Thymus (tissue), 11 donors: ENCODE data around the gene FBXW5. TPM values are rescaled to one million over a fixed set of nuclear protein-coding genes. Genes with fewer than 3 reads are reported as not detected.

ENCODE experiments used
- DNase-seq, 9 donors: peaks; one replicate each; pipeline ENCODE4 v3.0.0-alpha.2; 2013; ENCODE audit warnings: low spot score in 9 of 9, low read depth in 6 of 9, missing footprints in 1 of 9
- H3K27ac ChIP-seq, 2 donors: one replicate each; pipeline ENCODE4 v1.5.1; 2013; ENCODE audit warnings: control low read depth in 1 of 2, low read depth in 1 of 2, low read length in 1 of 2, mild to moderate bottlenecking in 1 of 2, moderate library complexity in 1 of 2
- H3K27me3 ChIP-seq, 2 donors: one replicate each; pipeline ENCODE4 v1.5.1; 2013; ENCODE audit warnings: low read length in 1 of 2; ENCODE audit not compliant: control insufficient read depth in 2 of 2, insufficient read depth in 1 of 2
- H3K36me3 ChIP-seq, 2 donors: one replicate each; pipeline ENCODE4 v1.5.1; 2013; ENCODE audit warnings: low read length in 1 of 2, mild to moderate bottlenecking in 1 of 2, moderate library complexity in 1 of 2; ENCODE audit not compliant: control insufficient read depth in 2 of 2, insufficient read depth in 2 of 2
- H3K4me1 ChIP-seq, 2 donors: one replicate each; pipeline ENCODE4 v1.5.1; 2013; ENCODE audit warnings: low read length in 2 of 2; ENCODE audit not compliant: control insufficient read depth in 2 of 2, insufficient read depth in 2 of 2
- H3K4me3 ChIP-seq, 2 donors: one replicate each; pipeline ENCODE4 v1.5.1; 2013; ENCODE audit warnings: low read length in 2 of 2, control low read depth in 1 of 2, mild to moderate bottlenecking in 1 of 2
- H3K9me3 ChIP-seq, 2 donors: one replicate each; pipeline ENCODE4 v1.5.1; 2013; ENCODE audit warnings: low read length in 1 of 2, mild to moderate bottlenecking in 1 of 2; ENCODE audit not compliant: control insufficient read depth in 2 of 2, insufficient read depth in 1 of 2
- WGBS: extraction: QIAGEN DNeasy Blood & Tissue Kit; methylation state at CpG from one replicate; pipeline ENCODE4 v1.1.7; 2013; 5-methylcytosine and 5-hydroxymethylcytosine counted together
- polyA plus RNA-seq: library from polyadenylated mRNA; stranded (reverse); fragments of 200-250 nt; gene quantifications from one replicate; pipeline ENCODE4 v1.2.3, GENCODE V29; 2013
- total RNA-seq: library from RNA; stranded (reverse); fragments of 120-200 nt; gene quantifications from one replicate; pipeline ENCODE4 v1.2.4, GENCODE V29; 2013
- donor health status: healthy.

FBXW5 gene
- total and polyA plus RNA-seq, 2 donors, result 101 to 162 TPM

DNA sequence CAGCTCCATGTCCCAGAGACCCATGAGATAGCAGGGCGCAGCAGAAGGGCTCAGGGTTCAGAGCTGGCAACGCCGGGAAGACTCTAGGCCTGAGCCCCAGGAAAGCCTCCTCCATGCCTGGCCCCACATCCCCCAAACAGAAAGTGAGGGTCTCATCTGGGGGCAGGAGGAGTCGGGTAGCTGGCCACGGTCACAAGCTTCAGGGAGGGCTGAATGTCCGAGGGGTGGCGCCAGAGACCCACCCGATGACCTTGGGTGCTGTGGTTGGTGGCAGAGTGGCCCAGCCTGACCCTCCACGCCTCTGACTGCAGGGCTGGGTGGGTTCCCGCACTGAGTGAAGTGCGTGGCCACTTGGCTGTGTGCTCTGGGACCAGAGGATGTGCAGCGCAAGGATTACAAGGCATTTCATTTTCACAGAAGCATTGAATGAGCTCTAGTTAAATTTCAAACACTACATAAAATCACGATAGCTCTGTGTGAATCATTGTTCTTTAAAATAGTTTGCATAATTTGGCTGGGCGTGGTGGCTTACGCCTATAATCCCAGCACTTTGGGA lies 3.5 kb upstream of the FBXW5 start:
- Histone ChIP-seq H3K36me3 (peaks cover 0 to 4% of the 10 kb centered on the region in 2 donors), H3K4me3 (no peak overlapping the region), H3K4me1 (peaks cover 18 to 52% of the 10 kb centered on the region in 2 donors), H3K27ac (peak overlapping the region in 1 of 2 donors; percentile 3), H3K9me3 (no peaks in the 10 kb centered on the region), H3K27me3 (no peaks in the 10 kb centered on the region)
- WGBS, result 75% methylated on average over 15 of the region's 15 CpGs
- no peak for DNase-seq

- H3K9me3 ChIP-seq, result peaks cover 0 to under 1% of the 10 kb centered on the region in 2 donors
- H3K36me3 ChIP-seq, result peaks cover 7 to 12% of the 10 kb centered on the region in 2 donors
- H3K4me1 ChIP-seq, result peaks cover 22 to 56% of the 10 kb centered on the region in 2 donors
- H3K27ac ChIP-seq, result no peak overlapping the region
- H3K27me3 ChIP-seq, result no peaks in the 10 kb centered on the region
- no peak for DNase-seq
- H3K4me3 ChIP-seq, result no peak overlapping the region
- 89% methylated on average over 26 of the region's 26 CpGs for WGBS
These were observed 2.7 kb upstream of the FBXW5 start for GRCh38 chr9:136947028-136947891.

GRCh38 chr9:136946228-136947027 lies 1.9 kb upstream of the FBXW5 start:
- Histone ChIP-seq H3K27ac (no peak overlapping the region), H3K27me3 (no peaks in the 10 kb centered on the region), H3K4me1 (peaks cover 22 to 48% of the 10 kb centered on the region in 2 donors), H3K36me3 (peaks cover 15 to 20% of the 10 kb centered on the region in 2 donors), H3K4me3 (no peak overlapping the region), H3K9me3 (peaks cover 0 to 1% of the 10 kb centered on the region in 2 donors)
- WGBS, result 92% methylated on average over 27 of the region's 27 CpGs
- DNase-seq, result no peak

DNA sequence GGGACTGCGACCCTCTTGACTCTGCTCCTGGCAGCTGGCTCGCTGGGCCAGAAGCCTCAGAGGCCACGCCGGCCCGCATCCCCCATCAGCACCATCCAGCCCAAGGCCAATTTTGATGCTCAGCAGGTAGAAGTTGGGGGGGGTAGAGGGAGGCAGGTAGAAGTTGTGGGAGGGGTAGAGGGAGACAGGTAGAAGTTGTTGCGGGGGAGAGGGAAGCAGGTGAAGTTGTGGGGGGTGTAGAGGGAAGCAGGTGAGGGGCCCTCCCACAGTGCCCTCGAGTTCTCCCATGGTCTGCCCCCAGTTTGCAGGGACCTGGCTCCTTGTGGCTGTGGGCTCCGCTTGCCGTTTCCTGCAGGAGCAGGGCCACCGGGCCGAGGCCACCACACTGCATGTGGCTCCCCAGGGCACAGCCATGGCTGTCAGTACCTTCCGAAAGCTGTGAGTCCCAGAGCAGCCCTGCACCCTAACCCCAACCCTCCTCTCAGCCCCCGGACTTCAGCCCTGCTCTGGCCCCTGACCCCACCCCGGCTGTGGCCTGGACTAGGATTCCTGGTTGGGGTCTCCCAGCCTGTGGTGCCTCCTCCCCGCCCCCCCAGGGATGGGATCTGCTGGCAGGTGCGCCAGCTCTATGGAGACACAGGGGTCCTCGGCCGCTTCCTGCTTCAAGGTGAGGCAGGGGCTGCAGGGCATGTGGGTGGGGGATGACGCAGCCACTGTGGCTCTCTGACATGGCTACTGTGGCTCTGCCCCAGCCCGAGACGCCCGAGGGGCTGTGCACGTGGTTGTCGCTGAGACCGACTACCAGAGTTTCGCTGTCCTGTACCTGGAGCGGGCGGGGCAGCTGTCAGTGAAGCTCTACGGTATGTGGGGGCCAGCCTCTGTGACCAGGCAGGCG lies 1.0 kb upstream of the FBXW5 start:
- Histone ChIP-seq H3K9me3 (peaks cover 0 to 1% of the 10 kb centered on the region in 2 donors), H3K27me3 (no peaks in the 10 kb centered on the region), H3K4me3 (peak overlapping the region in 1 of 2 donors; percentile 6), H3K36me3 (peaks cover 22 to 29% of the 10 kb centered on the region in 2 donors), H3K4me1 (peaks cover 21 to 40% of the 10 kb centered on the region in 2 donors), H3K27ac (no peak overlapping the region)
- WGBS, result 95% methylated on average over 30 of the region's 30 CpGs
- no peak for DNase-seq

GRCh38 chr9:136944212-136944518 lies 373 bp downstream of the FBXW5 start:
- no peak for DNase-seq
- Histone ChIP-seq H3K27me3 (no peaks in the 10 kb centered on the region), H3K4me1 (peaks cover 18 to 31% of the 10 kb centered on the region in 2 donors), H3K4me3 (peak overlapping the region; percentile 79 to 97), H3K9me3 (peaks cover 0 to 1% of the 10 kb centered on the region in 2 donors), H3K27ac (peak overlapping the region in 1 of 2 donors; percentile 87), H3K36me3 (peaks cover 35 to 43% of the 10 kb centered on the region in 2 donors)
- whole genome bisulfite sequencing, result under 1% methylated on average over 45 of the region's 45 CpGs

DNA sequence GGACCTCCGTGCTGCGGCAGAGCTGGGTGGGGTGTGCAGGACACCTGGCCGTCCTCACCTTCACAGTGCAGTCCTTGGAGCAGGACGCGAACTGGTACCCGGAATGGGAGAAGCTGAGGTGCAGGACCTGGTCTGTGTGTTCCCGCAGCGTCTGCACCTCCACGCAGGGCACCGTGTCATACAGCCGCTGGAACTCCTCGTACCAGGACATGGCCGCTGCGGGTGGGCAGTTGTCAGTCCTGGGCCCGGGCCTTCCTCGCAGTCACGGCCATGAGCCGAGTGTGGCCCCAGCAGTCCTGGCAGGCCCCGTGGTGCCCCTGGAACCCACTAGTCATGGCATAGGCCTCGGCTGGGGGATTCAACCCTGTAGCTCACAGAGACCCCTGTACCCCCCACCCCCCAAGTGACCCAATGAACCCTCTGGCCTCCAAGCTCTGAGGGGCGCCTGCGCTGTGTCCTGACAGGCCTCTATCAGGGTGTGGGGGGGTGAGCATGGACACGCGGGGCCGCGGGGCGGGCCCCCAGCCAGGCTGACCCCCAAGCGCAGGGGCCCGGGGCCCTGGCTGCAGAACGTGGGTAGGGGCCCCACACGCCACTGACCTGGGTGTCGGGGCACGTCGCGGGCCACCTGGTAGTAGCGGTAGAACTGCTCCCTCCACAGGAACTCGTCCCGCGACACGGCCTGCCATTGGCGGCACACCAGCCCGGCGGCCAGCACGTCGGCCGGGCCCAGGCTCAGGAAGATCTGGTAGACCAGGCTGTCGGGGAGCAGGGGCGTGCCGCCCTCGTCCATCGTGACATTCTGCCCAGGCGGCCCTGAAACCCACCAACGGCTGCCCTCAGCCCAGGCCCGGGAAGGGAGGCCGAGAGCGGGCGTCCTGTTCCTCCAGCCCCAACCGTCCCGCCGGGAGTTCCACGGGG lies 987 bp downstream of the FBXW5 start:
- Histone ChIP-seq H3K27ac (peak overlapping the region; percentile 50 to 87), H3K4me3 (peak overlapping the region; percentile 79 to 97), H3K36me3 (peaks cover 38 to 43% of the 10 kb centered on the region in 2 donors), H3K4me1 (peaks cover 17 to 28% of the 10 kb centered on the region in 2 donors), H3K9me3 (peaks cover 0 to 1% of the 10 kb centered on the region in 2 donors), H3K27me3 (no peaks in the 10 kb centered on the region)
- 31% methylated on average over 61 of the region's 61 CpGs for WGBS
- DNase-seq, result peak in 1 of 9 donors; percentile 38

DNA sequence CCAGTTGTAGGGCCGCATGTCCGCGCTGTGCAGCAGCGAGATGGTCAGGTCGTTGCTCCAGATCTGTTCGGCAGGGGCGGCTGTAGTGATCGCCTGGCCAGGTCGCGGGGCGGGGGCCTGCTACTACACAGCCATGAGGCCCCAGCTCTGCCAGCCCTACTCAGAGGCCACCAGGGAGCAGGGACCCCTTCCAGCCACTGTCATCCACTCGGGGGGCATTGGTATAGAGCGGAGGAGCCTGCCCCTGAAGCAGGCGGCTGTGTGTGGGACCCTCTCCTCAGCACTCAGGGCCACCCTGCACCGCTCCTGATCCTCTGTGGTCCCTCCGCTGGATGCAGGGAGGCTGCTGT lies 1.7 kb downstream of the FBXW5 start:
- peak overlapping the region; percentile 79 to 97 for H3K4me3 ChIP-seq
- no peaks in the 10 kb centered on the region for H3K27me3 ChIP-seq
- peaks cover 0 to 1% of the 10 kb centered on the region in 2 donors for H3K9me3 ChIP-seq
- no peak overlapping the region for H3K27ac ChIP-seq
- peaks cover 17 to 25% of the 10 kb centered on the region in 2 donors for H3K4me1 ChIP-seq
- no peak for DNase-seq
- peaks cover 40 to 45% of the 10 kb centered on the region in 2 donors for H3K36me3 ChIP-seq
- 98% methylated on average over 16 of the region's 16 CpGs for WGBS
